ENCODE data around the gene FGD2. TPM values are rescaled to one million over a fixed set of nuclear protein-coding genes. Genes with fewer than 3 reads are reported as not detected.
A peak's percentile ranks its signal among the peaks of the same experiment; 100 is the strongest.

Gene FGD2
- total RNA-seq, 2 donors from 2014 or later: 10.1 to 11.9 TPM

- ATAC-seq: peak; percentile 4
- peaks cover 28% of the 10 kb centered on the region for H3K4me1 ChIP-seq
- TF ChIP-seq POLR2A (IDR thresholded peaks at IDR 0.05) (no peak), CTCF (IDR thresholded peaks at IDR 0.05) (no peak)
- no peaks in the 10 kb centered on the region for H3K36me3 ChIP-seq (replicated peaks in 1 of 2; ENCODE audit: insufficient read depth in 1 of 2, low read depth in 2 of 2)
- peak overlapping the region in 1 of 4 donors; percentile 7 for H3K27ac ChIP-seq
- no peaks in the 10 kb centered on the region for H3K27me3 ChIP-seq
- no peak for DNase-seq
- no peaks in the 10 kb centered on the region for H3K9me3 ChIP-seq
- 31 to 57% methylated on average over 3 to 5 of the region's 5 CpGs for WGBS, 2 donors
- no peak overlapping the region for H3K4me3 ChIP-seq
- intact Hi-C loops (cut with DNase I): loop anchor here (5.0 to 10.0 kb wide), 2 partner anchors 190 to 243 kb away; no protein-coding TSS in a partner anchor
These were observed 12.2 kb downstream of the FGD2 start for GRCh38 chr6:37017606-37018197.

GRCh38 chr6:37018198-37019064, 13.0 kb downstream of the FGD2 start:
- Histone ChIP-seq H3K4me1 (peaks cover 33% of the 10 kb centered on the region), H3K27me3 (no peaks in the 10 kb centered on the region), H3K27ac (peak overlapping the region in 3 of 4 donors; percentile 27 to 66 (median 47)), H3K4me3 (no peak overlapping the region), H3K9me3 (no peaks in the 10 kb centered on the region), H3K36me3 (replicated peaks in 1 of 2; ENCODE audit: insufficient read depth in 1 of 2, low read depth in 2 of 2) (no peaks in the 10 kb centered on the region)
- intact Hi-C loops (cut with DNase I): loop anchor here (5.0 to 10.0 kb wide), 2 partner anchors 189 to 244 kb away; no protein-coding TSS in a partner anchor
- peak; percentile 93 to 96 (median 94) for DNase-seq
- 2 to 3% methylated on average over 8 of the region's 8 CpGs for WGBS, 2 donors
- peak; percentile 95 for ATAC-seq
- no peak for TF ChIP-seq POLR2A (IDR thresholded peaks at IDR 0.05)
- peak; percentile 51 to 97 (median 96) for TF ChIP-seq CTCF (IDR thresholded peaks at IDR 0.05)

GRCh38 chr6:37019065-37019450, 13.6 kb downstream of the FGD2 start:
- Histone ChIP-seq H3K9me3 (no peaks in the 10 kb centered on the region), H3K27me3 (no peaks in the 10 kb centered on the region), H3K4me1 (peaks cover 40% of the 10 kb centered on the region), H3K36me3 (replicated peaks in 1 of 2; ENCODE audit: insufficient read depth in 1 of 2, low read depth in 2 of 2) (no peaks in the 10 kb centered on the region), H3K27ac (peak overlapping the region in 3 of 4 donors; percentile 27 to 66 (median 47)), H3K4me3 (no peak overlapping the region)
- peak; percentile 50 to 85 (median 72) for DNase-seq
- WGBS, 2 donors: 23 to 39% methylated on average over 2 of the region's 2 CpGs
- TF ChIP-seq POLR2A (IDR thresholded peaks at IDR 0.05) (no peak), CTCF (IDR thresholded peaks at IDR 0.05) (no peak)
- intact Hi-C loops (cut with DNase I): loop anchor here (5.0 to 10.0 kb wide), 2 partner anchors 188 to 244 kb away; no protein-coding TSS in a partner anchor
- peak; percentile 29 for ATAC-seq

- H3K27me3 ChIP-seq: no peaks in the 10 kb centered on the region
- no peaks in the 10 kb centered on the region for H3K9me3 ChIP-seq
- peaks cover 49% of the 10 kb centered on the region for H3K4me1 ChIP-seq
- DNase-seq (peak; percentile 50 to 82 (median 72)), ATAC-seq (no peak)
- H3K27ac ChIP-seq: peak overlapping the region in 2 of 4 donors; percentile 3 to 10
- 24 to 29% methylated on average over 10 to 12 of the region's 12 CpGs for WGBS, 2 donors
- intact Hi-C loops (cut with DNase I): no loop called here
- no peaks in the 10 kb centered on the region for H3K36me3 ChIP-seq (replicated peaks in 1 of 2; ENCODE audit: insufficient read depth in 1 of 2, low read depth in 2 of 2)
- TF ChIP-seq CTCF (IDR thresholded peaks at IDR 0.05): no peak
- TF ChIP-seq POLR2A (IDR thresholded peaks at IDR 0.05): no peak
- H3K4me3 ChIP-seq: no peak overlapping the region
These were observed 14.9 kb downstream of the FGD2 start for GRCh38 chr6:37020381-37020780.

All from body of pancreas (tissue), 4 donors.